AG20443 (cell line): Measurements from ENCODE around the gene SLC18A2.

Source experiments
- DNase-seq: peaks from one replicate; pipeline ENCODE4 v3.0.0; 2012; ENCODE audit warnings: low spot score, mixed read lengths

Gene SLC18A2

DNA sequence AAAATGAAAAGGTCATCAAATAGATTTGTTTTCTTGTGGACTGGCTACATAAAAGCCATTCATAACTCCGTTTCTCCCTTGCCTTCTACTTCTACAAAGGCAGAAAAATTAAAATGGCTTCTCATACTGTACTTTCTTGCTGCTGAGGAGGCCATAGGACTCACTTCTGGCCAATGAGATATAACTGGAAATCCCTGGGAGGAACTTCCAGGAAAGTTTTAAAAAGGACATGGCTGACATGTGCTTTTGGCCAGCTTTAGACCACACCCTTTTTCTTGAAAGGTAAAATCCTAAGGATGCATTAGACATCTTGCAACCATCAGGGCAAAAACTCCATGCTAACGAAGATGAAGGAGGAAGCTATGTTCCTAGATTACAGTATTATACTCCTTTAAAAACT lies 75.8 kb downstream of the SLC18A2 start:
- DNase-seq = no peak

DNA sequence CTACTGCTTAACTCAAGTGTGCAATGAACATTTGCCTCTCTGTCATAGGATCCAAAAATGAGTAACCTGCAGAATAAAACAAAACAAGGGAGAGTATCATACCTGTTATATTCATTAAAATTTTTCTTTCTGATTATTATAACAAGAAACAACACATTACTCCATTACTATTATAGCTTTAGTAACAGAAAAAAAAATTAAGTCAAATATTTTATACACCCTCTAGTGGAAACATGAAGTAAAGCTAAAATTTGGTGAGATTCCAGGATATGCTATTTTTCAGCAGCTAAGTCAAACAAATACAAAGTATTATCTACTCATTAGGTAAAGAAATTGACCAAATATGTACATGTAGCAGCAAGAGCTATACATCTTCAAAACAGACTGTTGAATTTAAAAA lies 78.0 kb downstream of the SLC18A2 start:
- peak; percentile 14 for DNase-seq

DNA sequence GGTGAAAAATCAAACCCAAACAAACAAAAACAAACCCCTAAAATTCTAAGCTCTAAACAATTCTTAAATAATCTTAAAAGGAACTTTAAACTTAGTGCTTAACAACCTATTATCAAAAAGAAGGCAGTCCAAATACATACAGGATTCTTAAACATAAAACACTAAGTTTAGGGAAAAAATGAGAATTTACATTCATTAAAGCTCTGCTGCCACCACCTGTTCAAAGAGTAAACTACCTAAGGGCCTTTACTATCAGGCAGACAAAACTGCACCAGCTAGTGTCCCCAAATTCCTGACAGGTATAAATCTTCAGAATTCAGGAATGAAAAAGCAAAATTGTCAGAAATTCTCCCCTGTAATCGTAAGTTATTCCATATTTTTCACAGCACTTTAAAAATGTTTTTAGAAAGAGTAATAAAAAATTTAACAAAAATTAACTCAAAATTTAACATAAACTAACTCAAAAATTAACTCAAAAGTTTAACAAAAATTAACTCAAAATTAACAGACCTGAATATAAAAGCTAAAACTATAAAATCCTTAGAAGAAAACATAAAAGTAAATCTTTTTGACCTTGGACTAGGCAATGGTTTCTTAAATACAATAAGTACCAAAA lies 79.2 kb downstream of the SLC18A2 start:
- peak; percentile 26 for DNase-seq

DNA sequence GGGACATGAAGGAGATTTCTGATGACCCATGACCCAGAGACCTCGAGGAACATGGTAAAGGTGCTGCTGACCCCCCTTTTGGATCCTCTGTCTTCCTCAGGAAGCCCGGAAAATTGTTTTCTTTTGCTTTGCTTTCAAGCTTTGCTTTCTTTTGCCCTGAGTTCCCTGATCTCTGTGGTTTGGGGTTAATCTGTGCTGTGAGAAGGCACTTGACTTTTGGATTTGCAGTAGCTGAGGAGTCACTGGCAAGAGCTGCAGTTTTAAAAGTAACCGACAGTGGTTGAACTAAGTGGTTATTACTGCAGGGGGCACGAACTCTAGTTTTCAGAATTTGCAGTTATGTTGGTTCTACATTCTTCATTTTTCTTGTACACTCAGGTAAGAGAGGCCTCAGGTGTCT lies 81.3 kb downstream of the SLC18A2 start:
- DNase-seq = no peak

DNA sequence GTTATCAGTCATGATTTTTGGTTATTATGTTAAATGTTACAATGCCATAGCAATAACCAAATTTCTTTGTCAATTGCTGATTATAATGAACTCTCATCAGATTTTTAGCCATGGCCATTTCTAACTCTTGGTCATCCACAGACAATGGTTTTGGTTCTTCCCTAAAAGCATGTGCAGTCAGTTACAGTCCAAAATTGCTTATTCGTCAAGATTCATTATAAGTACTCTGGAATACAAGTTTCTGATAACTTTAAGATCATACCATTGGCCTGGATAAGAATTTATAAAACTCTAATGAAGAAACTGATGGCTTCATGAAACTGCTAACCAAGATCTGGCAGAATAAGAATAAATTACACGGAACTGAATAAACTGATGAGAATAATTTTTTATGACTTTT lies 83.5 kb downstream of the SLC18A2 start:
- no peak for DNase-seq

DNA sequence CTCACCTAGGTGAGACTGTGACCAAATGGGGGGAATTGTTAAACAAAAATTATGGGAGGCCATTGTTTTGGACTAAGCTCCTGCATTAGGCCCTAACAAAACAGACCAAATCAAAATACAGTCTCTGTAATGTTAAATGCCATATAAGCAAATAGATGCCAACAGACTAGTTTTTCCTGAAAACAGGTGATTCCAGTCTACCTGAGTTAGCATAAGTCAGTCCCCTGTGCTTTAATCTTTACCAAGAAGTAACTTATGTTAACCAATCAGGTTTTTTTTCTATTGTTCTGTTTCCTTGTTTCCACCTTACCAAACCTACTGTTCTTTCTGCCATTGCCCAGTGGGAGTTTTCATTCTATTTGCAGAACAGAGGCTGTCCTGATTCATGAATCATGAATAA lies 86.3 kb downstream of the SLC18A2 start:
- no peak for DNase-seq
